ENCODE data around the gene AP1M1. TPM values are rescaled to one million over a fixed set of nuclear protein-coding genes. Genes with fewer than 3 reads are reported as not detected.

AP1M1 gene
- total and polyA plus RNA-seq, 4 donors = 31.2 to 85.7 (median 54.2) TPM

DNA sequence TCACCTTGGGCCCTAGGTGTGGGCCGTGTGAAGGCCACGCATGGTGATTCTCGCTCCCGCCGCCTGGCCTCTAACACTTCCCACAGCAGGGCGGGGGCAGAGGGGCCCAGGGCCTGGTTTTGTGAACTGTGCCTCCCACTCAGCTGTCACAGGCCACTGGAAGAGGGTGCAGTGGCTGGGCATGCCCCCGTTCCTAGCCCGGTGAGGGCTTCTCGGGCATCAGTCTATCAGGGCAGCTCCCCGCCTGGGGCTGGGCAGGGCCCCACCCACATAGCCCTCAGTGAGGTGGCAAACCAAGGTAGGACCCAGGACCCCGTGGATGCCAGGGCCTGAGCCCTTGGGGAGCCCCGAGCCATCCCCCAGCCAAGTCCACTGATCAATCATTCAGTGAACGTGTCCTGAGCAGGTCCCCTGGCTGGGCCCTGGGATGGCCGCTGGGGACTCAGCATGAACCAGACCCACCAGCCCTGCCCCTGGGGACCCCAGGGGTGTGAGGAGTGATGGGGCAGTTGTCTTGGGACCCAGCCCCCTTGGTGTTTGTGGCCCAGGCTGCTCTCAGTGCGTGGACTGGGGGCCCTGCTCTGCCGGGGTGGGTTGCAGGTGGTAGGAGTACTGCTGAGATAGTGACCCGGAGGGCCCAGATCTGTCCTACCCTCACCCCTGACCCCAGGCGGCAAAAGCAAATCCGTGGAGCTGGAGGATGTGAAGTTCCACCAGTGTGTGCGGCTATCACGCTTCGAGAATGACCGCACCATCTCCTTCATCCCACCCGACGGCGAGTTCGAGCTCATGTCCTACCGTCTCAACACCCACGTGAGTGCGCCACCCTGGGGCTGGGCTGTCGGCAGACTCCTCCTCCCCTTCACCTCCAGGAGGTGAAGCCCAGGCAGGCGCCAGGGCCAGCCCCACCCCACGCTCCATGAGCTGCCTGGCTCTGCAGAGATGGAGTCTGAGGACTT is 29.4 kb downstream of the AP1M1 start:
- Histone ChIP-seq H3K4me1 (ENCODE audit: control insufficient read depth in 5 of 5, insufficient read depth in 5 of 5, low read length in 5 of 5) (no peaks in the 10 kb centered on the region), H3K9me3 (ENCODE audit: control insufficient read depth in 4 of 4, insufficient read depth in 3 of 4, low read length in 3 of 4) (no peaks in the 10 kb centered on the region), H3K36me3 (ENCODE audit: control insufficient read depth in 4 of 4, insufficient read depth in 4 of 4, low read length in 4 of 4) (peaks cover 9 to 65% (median 32%) of the 10 kb centered on the region in 4 donors), H3K9ac (ENCODE audit: insufficient read depth in 1 of 2, low read length in 2 of 2) (no peak overlapping the region), H3K27ac (ENCODE audit: low read depth in 1 of 2, low read length in 1 of 2) (no peak overlapping the region), H3K27me3 (ENCODE audit: control insufficient read depth in 3 of 3, insufficient read depth in 3 of 3, low read length in 2 of 3) (no peaks in the 10 kb centered on the region), H3K4me3 (no peak overlapping the region)
- WGBS, 2 donors = 90 to 91% methylated on average over 33 of the region's 33 CpGs
- TF ChIP-seq, protein P1, sequence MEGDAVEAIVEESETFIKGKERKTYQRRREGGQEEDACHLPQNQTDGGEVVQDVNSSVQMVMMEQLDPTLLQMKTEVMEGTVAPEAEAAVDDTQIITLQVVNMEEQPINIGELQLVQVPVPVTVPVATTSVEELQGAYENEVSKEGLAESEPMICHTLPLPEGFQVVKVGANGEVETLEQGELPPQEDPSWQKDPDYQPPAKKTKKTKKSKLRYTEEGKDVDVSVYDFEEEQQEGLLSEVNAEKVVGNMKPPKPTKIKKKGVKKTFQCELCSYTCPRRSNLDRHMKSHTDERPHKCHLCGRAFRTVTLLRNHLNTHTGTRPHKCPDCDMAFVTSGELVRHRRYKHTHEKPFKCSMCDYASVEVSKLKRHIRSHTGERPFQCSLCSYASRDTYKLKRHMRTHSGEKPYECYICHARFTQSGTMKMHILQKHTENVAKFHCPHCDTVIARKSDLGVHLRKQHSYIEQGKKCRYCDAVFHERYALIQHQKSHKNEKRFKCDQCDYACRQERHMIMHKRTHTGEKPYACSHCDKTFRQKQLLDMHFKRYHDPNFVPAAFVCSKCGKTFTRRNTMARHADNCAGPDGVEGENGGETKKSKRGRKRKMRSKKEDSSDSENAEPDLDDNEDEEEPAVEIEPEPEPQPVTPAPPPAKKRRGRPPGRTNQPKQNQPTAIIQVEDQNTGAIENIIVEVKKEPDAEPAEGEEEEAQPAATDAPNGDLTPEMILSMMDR (IDR thresholded peaks at IDR 0.05; ENCODE audit: control extremely low read depth, extremely low read depth) = no peak
- DNase-seq (no peak), ATAC-seq (ENCODE audit: insufficient read depth, low FRiP score) (no peak)

GRCh38 chr19:16227837-16228636 is 30.3 kb downstream of the AP1M1 start:
- TF ChIP-seq, protein P1 (IDR thresholded peaks at IDR 0.05; ENCODE audit: control extremely low read depth, extremely low read depth) = no peak
- Histone ChIP-seq H3K36me3 (ENCODE audit: control insufficient read depth in 4 of 4, insufficient read depth in 4 of 4, low read length in 4 of 4) (peaks cover 4 to 71% (median 34%) of the 10 kb centered on the region in 4 donors), H3K4me1 (ENCODE audit: control insufficient read depth in 5 of 5, insufficient read depth in 5 of 5, low read length in 5 of 5) (no peaks in the 10 kb centered on the region), H3K9me3 (ENCODE audit: control insufficient read depth in 4 of 4, insufficient read depth in 3 of 4, low read length in 3 of 4) (no peaks in the 10 kb centered on the region), H3K27me3 (ENCODE audit: control insufficient read depth in 3 of 3, insufficient read depth in 3 of 3, low read length in 2 of 3) (no peaks in the 10 kb centered on the region), H3K9ac (ENCODE audit: insufficient read depth in 1 of 2, low read length in 2 of 2) (no peak overlapping the region), H3K27ac (ENCODE audit: low read depth in 1 of 2, low read length in 1 of 2) (no peak overlapping the region), H3K4me3 (no peak overlapping the region)
- ATAC-seq (ENCODE audit: insufficient read depth, low FRiP score) (no peak), DNase-seq (no peak)
- WGBS, 2 donors = 89 to 92% methylated on average over 21 of the region's 21 CpGs

DNA sequence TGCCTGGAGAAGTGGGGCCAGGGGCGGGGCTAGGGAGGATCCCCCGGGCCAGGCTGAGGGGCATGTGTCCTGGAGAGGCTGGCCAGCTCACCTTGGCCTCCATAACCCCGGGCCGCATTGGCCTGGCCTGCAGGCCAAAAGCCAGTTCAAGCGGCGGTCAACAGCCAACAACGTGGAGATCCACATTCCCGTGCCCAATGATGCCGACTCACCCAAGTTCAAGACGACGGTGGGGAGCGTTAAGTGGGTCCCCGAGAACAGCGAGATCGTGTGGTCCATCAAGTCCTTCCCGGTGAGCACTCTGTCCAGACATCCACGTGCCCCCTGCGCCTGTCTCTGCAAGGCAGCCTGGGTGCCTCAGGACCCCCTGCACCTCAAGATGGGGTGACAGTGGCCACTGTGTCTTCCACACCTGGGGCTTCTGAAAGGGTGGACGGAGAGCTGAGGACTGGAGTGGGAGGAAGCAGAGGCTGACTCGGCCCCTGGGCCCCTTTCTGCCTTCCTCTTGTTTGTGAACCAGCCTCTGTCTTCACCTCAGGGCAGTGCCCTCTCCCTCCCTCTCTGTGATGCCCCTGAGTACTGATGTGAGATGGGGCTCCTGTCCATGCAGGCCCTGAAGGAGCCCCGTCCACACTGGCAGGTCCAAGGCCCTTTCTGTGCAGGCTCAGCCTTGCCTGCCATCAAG is 31.1 kb downstream of the AP1M1 start:
- ATAC-seq (ENCODE audit: insufficient read depth, low FRiP score) = no peak
- no peak for DNase-seq
- H3K27me3 ChIP-seq (ENCODE audit: control insufficient read depth in 3 of 3, insufficient read depth in 3 of 3, low read length in 2 of 3) = no peaks in the 10 kb centered on the region
- 85 to 87% methylated on average over 21 of the region's 21 CpGs for WGBS, 2 donors
- H3K36me3 ChIP-seq (ENCODE audit: control insufficient read depth in 4 of 4, insufficient read depth in 4 of 4, low read length in 4 of 4) = peaks cover 4 to 72% (median 29%) of the 10 kb centered on the region in 4 donors
- no peak overlapping the region for H3K9ac ChIP-seq (ENCODE audit: insufficient read depth in 1 of 2, low read length in 2 of 2)
- H3K9me3 ChIP-seq (ENCODE audit: control insufficient read depth in 4 of 4, insufficient read depth in 3 of 4, low read length in 3 of 4) = no peaks in the 10 kb centered on the region
- H3K4me3 ChIP-seq = no peak overlapping the region
- no peaks in the 10 kb centered on the region for H3K4me1 ChIP-seq (ENCODE audit: control insufficient read depth in 5 of 5, insufficient read depth in 5 of 5, low read length in 5 of 5)
- TF ChIP-seq, protein P1 (IDR thresholded peaks at IDR 0.05; ENCODE audit: control extremely low read depth, extremely low read depth) = no peak
- no peak overlapping the region for H3K27ac ChIP-seq (ENCODE audit: low read depth in 1 of 2, low read length in 1 of 2)

All from lung (tissue), 12 donors.